CD14-positive monocyte (primary cell): Measurements from ENCODE around the gene OTOG. TPM values are rescaled to one million over a fixed set of nuclear protein-coding genes. Genes with fewer than 3 reads are reported as not detected.

Source experiments
- DNase-seq, 3 donors: peaks; one replicate each; pipeline ENCODE4 v3.0.0-alpha.2; 2011 to 2022
- H2AFZ ChIP-seq: 2 replicates; pipeline ENCODE4 v1.6.0; 2012; ENCODE audit warnings: mild to moderate bottlenecking, low read depth, low read length, inconsistent platforms; ENCODE audit not compliant: insufficient read depth, poor library complexity, severe bottlenecking
- H3K27ac ChIP-seq, 2 donors: 1 replicate in 1 of 2; 2 replicates in 1 of 2; pipeline ENCODE4 v1.5.1; 2012 to 2013; ENCODE audit warnings: low read length in 2 of 2, control low read depth in 1 of 2, inconsistent platforms in 1 of 2, low read depth in 1 of 2, mild to moderate bottlenecking in 1 of 2
- H3K27me3 ChIP-seq, 2 donors: one replicate each; pipeline versions ENCODE4 v1.6.0 to v1.6.1; 2011 to 2013; ENCODE audit warnings: low read length in 2 of 2; ENCODE audit not compliant: control insufficient read depth in 2 of 2, insufficient read depth in 2 of 2
- H3K36me3 ChIP-seq, 2 donors: replicated peaks in 1 of 2; 1 replicate in 1 of 2; 2 replicates in 1 of 2; pipeline versions ENCODE4 v1.5.1 to v1.6.1; 2012 to 2013; ENCODE audit warnings: low read length in 2 of 2, control low read depth in 1 of 2, inconsistent platforms in 1 of 2, mild to moderate bottlenecking in 1 of 2; ENCODE audit not compliant: insufficient read depth in 2 of 2, control insufficient read depth in 1 of 2
- H3K4me1 ChIP-seq, 2 donors: 1 replicate in 1 of 2; 2 replicates in 1 of 2; pipeline versions ENCODE4 v1.5.1 to v1.6.1; 2012 to 2013; ENCODE audit warnings: low read length in 2 of 2, control low read depth in 1 of 2, inconsistent platforms in 1 of 2, mild to moderate bottlenecking in 1 of 2, moderate library complexity in 1 of 2; ENCODE audit not compliant: insufficient read depth in 2 of 2, control insufficient read depth in 1 of 2
- H3K4me2 ChIP-seq: replicated peaks from 2 replicates; pipeline ENCODE3; 2012; ENCODE audit warnings: low read length, moderate library complexity, mild to moderate bottlenecking; ENCODE audit not compliant: poor library complexity, severe bottlenecking; ENCODE audit errors: extremely low read depth
- H3K4me3 ChIP-seq, 3 experiments: fragments of 200-600 bp in 1 of 3; sonication (generic) in 1 of 3; replicated peaks in 1 of 3; 1 replicate in 2 of 3; 2 replicates in 1 of 3; pipeline ENCODE4 v1.5.1; 2011 to 2013; ENCODE audit warnings: low read length in 3 of 3, mild to moderate bottlenecking in 3 of 3, control low read depth in 2 of 3, low read depth in 2 of 3, inconsistent platforms in 1 of 3, moderate library complexity in 1 of 3
- H3K79me2 ChIP-seq: 2 replicates; pipeline ENCODE4 v1.6.0; 2012; ENCODE audit warnings: mild to moderate bottlenecking, control low read depth, inconsistent platforms, low read length, moderate library complexity; ENCODE audit not compliant: insufficient read depth
- H3K9ac ChIP-seq: 2 replicates; pipeline ENCODE4 v1.6.0; 2017; ENCODE audit warnings: low read length, mild to moderate bottlenecking; ENCODE audit not compliant: insufficient read depth, poor library complexity, severe bottlenecking
- H3K9me3 ChIP-seq, 2 donors: replicated peaks in 1 of 2; 1 replicate in 1 of 2; 2 replicates in 1 of 2; pipeline versions ENCODE4 v1.5.1 to v1.6.1; 2012 to 2013; ENCODE audit warnings: low read length in 2 of 2, control low read depth in 1 of 2; ENCODE audit not compliant: control insufficient read depth in 1 of 2, insufficient read depth in 1 of 2
- H4K20me1 ChIP-seq: 2 replicates; pipeline ENCODE4 v1.6.0; 2012; ENCODE audit warnings: mild to moderate bottlenecking, low read length, control low read depth, moderate library complexity; ENCODE audit not compliant: insufficient read depth
- H3K27ac Mint-ChIP-seq, 7 donors: one replicate each; pipeline ENCODE4 v1.8.0; 2020; ENCODE audit warnings: mild to moderate bottlenecking in 7 of 7, mixed read lengths in 7 of 7, moderate library complexity in 6 of 7, inconsistent platforms in 2 of 7
- H3K27me3 Mint-ChIP-seq, 3 donors: one replicate each; pipeline ENCODE4 v1.8.0; 2021 to 2022; ENCODE audit warnings: low read depth in 3 of 3, mild to moderate bottlenecking in 3 of 3, mixed read lengths in 3 of 3, moderate library complexity in 3 of 3, inconsistent platforms in 1 of 3
- H3K36me3 Mint-ChIP-seq, 2 donors: one replicate each; pipeline ENCODE4 v1.8.0; 2020; ENCODE audit warnings: mixed read lengths in 2 of 2, inconsistent platforms in 1 of 2, mild to moderate bottlenecking in 1 of 2
- H3K4me1 Mint-ChIP-seq: one replicate; pipeline ENCODE4 v1.8.0; 2020; ENCODE audit warnings: mild to moderate bottlenecking, mixed read lengths
- H3K4me3 Mint-ChIP-seq, 2 donors: one replicate each; pipeline ENCODE4 v1.8.0; 2020; ENCODE audit warnings: mild to moderate bottlenecking in 2 of 2, mixed read lengths in 2 of 2, moderate library complexity in 1 of 2
- H3K9me3 Mint-ChIP-seq, 7 donors: one replicate each; pipeline ENCODE4 v1.8.0; 2020 to 2022; ENCODE audit warnings: mixed read lengths in 7 of 7, mild to moderate bottlenecking in 6 of 7, moderate library complexity in 6 of 7, inconsistent platforms in 2 of 7
- WGBS: methylation state at CpG from one replicate; pipeline ENCODE4 v1.1.5; 2013; ENCODE audit warnings: missing lambda C conversion rate; ENCODE audit not compliant: insufficient coverage; 5-methylcytosine and 5-hydroxymethylcytosine counted together
- intact Hi-C, 2 donors: fragments of 100-400 bp; cut with micrococcal nuclease; formaldehyde crosslinking; loops; one replicate each; pipeline versions ENCODE4 v1.15.0 to v1.15.1; 2023
- polyA plus RNA-seq, 3 donors: library from polyadenylated mRNA; depleted of rRNA in 1 of 3; unstranded in 2 of 3; stranded (reverse) in 1 of 3; fragments of 300-500 nt in 2 of 3; fragments of >200 nt in 1 of 3; fragmentation: Illumina TruSeq in 2 of 3; gene quantifications; 1 replicate in 2 of 3; 2 replicates in 1 of 3; pipeline ENCODE4 v1.2.3, GENCODE V29; 2012 to 2021
- TF ChIP-seq, protein P1 (sequence below): fragments of 200-600 bp; IDR thresholded peaks from one replicate; pipeline ENCODE4 v1.8.0; 2022; ENCODE audit warnings: antibody characterized with exemption, mild to moderate bottlenecking

The OTOG gene
- polyA plus RNA-seq, 3 donors: not detected

DNA sequence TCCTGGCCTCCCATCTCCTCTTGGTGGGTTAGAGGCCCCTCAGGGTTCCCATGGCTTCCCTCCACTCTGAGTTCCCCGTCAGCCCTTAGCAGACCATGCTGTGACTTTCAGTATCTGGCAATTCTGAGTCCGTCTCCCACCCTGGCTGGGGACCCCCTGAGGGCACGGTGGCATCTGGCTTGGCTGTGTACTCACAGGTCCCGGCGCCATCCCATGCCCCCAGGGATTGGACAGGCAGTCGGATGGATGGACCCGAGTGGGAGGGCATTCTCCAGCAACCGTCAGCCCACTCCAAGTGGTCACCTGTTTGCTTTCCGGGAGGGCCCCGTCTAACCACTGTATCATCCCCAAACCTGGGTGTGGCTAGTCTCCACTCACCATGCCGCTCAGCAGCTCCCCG, 46.4 kb upstream of the OTOG start:
- Histone ChIP-seq H3K27ac (no peak overlapping the region), H3K4me2 (no peak overlapping the region), H3K9ac (no peak overlapping the region), H3K36me3 (no peaks in the 10 kb centered on the region), H3K9me3 (no peaks in the 10 kb centered on the region), H3K4me1 (no peaks in the 10 kb centered on the region), H3K79me2 (no peaks in the 10 kb centered on the region), H2AFZ (no peak overlapping the region), H4K20me1 (no peaks in the 10 kb centered on the region), H3K4me3 (no peak overlapping the region), H3K27me3 (no peaks in the 10 kb centered on the region)
- Mint-ChIP-seq H3K27me3 (peaks cover 4 to 9% (median 5%) of the 10 kb centered on the region in 3 donors), H3K9me3 (no peaks in the 10 kb centered on the region), H3K36me3 (no peaks in the 10 kb centered on the region), H3K4me3 (no peak overlapping the region), H3K27ac (no peak overlapping the region), H3K4me1 (peaks cover 2% of the 10 kb centered on the region)
- 93% methylated on average over 9 of the region's 12 CpGs for WGBS
- DNase-seq: no peak
- TF ChIP-seq, protein P1, sequence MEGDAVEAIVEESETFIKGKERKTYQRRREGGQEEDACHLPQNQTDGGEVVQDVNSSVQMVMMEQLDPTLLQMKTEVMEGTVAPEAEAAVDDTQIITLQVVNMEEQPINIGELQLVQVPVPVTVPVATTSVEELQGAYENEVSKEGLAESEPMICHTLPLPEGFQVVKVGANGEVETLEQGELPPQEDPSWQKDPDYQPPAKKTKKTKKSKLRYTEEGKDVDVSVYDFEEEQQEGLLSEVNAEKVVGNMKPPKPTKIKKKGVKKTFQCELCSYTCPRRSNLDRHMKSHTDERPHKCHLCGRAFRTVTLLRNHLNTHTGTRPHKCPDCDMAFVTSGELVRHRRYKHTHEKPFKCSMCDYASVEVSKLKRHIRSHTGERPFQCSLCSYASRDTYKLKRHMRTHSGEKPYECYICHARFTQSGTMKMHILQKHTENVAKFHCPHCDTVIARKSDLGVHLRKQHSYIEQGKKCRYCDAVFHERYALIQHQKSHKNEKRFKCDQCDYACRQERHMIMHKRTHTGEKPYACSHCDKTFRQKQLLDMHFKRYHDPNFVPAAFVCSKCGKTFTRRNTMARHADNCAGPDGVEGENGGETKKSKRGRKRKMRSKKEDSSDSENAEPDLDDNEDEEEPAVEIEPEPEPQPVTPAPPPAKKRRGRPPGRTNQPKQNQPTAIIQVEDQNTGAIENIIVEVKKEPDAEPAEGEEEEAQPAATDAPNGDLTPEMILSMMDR: no peak
- intact Hi-C loops: loop anchor here (5.0 to 10.0 kb wide), 4 partner anchors 113 to 273 kb away; partner anchors contain the start of gene KCNJ11 (in 1 of the 2)

DNA sequence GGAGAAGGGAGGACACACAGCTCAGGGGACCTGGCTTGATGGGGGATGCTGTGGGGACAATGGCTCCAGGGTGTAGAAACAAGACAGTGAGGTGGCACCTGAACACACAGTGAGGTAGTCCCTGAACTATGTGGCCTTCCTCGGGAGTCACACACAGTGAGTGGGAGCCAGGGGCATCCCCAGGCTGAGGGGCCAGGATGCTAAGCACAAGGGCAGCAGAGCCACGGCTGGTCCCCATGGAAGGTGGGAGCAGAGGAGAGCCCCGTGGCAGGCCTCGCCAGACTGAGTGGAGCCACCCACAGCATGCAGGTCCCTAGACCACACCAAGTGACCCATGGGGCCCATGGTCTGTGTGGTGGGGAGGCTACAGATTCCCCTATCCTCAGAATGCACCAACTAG, 44.4 kb upstream of the OTOG start:
- no peaks in the 10 kb centered on the region for H3K36me3 ChIP-seq
- no peak overlapping the region for H3K4me2 ChIP-seq
- H3K79me2 ChIP-seq: no peaks in the 10 kb centered on the region
- Mint-ChIP-seq H3K27ac (no peak overlapping the region), H3K36me3 (no peaks in the 10 kb centered on the region), H3K27me3 (peaks cover 3 to 4% (median 4%) of the 10 kb centered on the region in 3 donors), H3K4me3 (no peak overlapping the region), H3K4me1 (peaks cover 2% of the 10 kb centered on the region), H3K9me3 (no peaks in the 10 kb centered on the region)
- intact Hi-C loops: loop anchor here (5.0 to 10.0 kb wide), 4 partner anchors 115 to 275 kb away; partner anchors contain the start of gene KCNJ11 (in 1 of the 2)
- no peaks in the 10 kb centered on the region for H3K9me3 ChIP-seq
- 80% methylated on average over 1 of the region's 4 CpGs for WGBS
- H3K9ac ChIP-seq: no peak overlapping the region
- H2AFZ ChIP-seq: no peak overlapping the region
- H3K4me1 ChIP-seq: no peaks in the 10 kb centered on the region
- no peak for DNase-seq
- no peaks in the 10 kb centered on the region for H3K27me3 ChIP-seq
- no peak overlapping the region for H3K27ac ChIP-seq
- TF ChIP-seq, protein P1: no peak
- no peaks in the 10 kb centered on the region for H4K20me1 ChIP-seq
- H3K4me3 ChIP-seq: no peak overlapping the region
